Pancreas (tissue), 10 donors: ENCODE measurements around the gene DGCR8. TPM values are rescaled to one million over a fixed set of nuclear protein-coding genes. Genes with fewer than 3 reads are reported as not detected.

Source experiments
- ATAC-seq, 4 donors: fragments of 200-7000 bp; cut with Tn5 transposase; one replicate each; pipeline versions ENCODE4 v1.8.0 to v1.9.1; 2020; ENCODE audit warnings: mild to moderate bottlenecking in 4 of 4, moderate library complexity in 4 of 4
- DNase-seq, 6 donors: peaks; one replicate each; pipeline ENCODE4 v3.0.0-alpha.2; 2020
- FAIRE-seq: peaks from 2 replicates; lab custom pipeline; 2012; peaks lifted over from hg19 to GRCh38; lab: Jason Lieb, UNC
- H3K27ac ChIP-seq, 4 donors: fragments of 200-600 bp; sonication (generic); 1 replicate in 3 of 4; 2 replicates in 1 of 4; pipeline versions ENCODE4 v1.5.0 to v1.8.0; 2020
- H3K27me3 ChIP-seq, 4 donors: fragments of 200-600 bp; one replicate each; pipeline ENCODE4 v1.8.0; 2021
- H3K36me3 ChIP-seq, 3 donors: fragments of 200-600 bp; sonication (generic) in 1 of 3; one replicate each; pipeline versions ENCODE4 v1.5.0 to v1.8.0; 2020 to 2021
- H3K4me1 ChIP-seq, 3 donors: fragments of 200-600 bp; one replicate each; pipeline ENCODE4 v1.8.0; 2021
- H3K4me3 ChIP-seq, 4 donors: fragments of 200-600 bp; sonication (generic) in 2 of 4; one replicate each; pipeline versions ENCODE4 v1.5.0 to v1.8.0; 2020 to 2021
- H3K9me3 ChIP-seq, 4 donors: fragments of 200-600 bp; one replicate each; pipeline ENCODE4 v1.8.0; 2021
- WGBS, 2 donors: extraction: QIAGEN DNeasy Blood & Tissue Kit; methylation state at CpG; one replicate each; pipeline ENCODE4 v1.1.7; 2013; 5-methylcytosine and 5-hydroxymethylcytosine counted together
- intact Hi-C, 3 donors: fragments of 100-400 bp; cut with DNase I; formaldehyde crosslinking; loops; one replicate each; pipeline versions ENCODE4 v1.11.1 to v1.14.2; 2022
- polyA plus RNA-seq, 2 donors: library from polyadenylated mRNA; stranded (reverse); fragments of 200-250 nt; gene quantifications; one replicate each; pipeline ENCODE4 v1.2.3, GENCODE V29; 2013
- total RNA-seq, 6 donors: library from RNA; stranded (reverse); fragmentation: NEBNext Ultra II Directional in 4 of 6; extraction: Animal tissue kit (Norgen Biotek cat#: 25700) in 4 of 6; gene quantifications; one replicate each; pipeline versions ENCODE4 v1.2.1 to v1.2.4, GENCODE V29; 2021 to 2023
- TF ChIP-seq, protein P1 (sequence below), 4 donors: fragments of 200-600 bp; sonication (generic) in 3 of 4; IDR thresholded peaks; one replicate each; pipeline versions ENCODE4 v1.5.0 to v1.8.0; 2021; ENCODE audit warnings: antibody characterized with exemption in 4 of 4
- donor health status: healthy with polysubstance abuse.
- donor health status: DM: no; HTN: no; CAD: no; lungs with moderate emphysema.
- donor health status: DM: no; HTN: no; CAD: no.
- donor health status: control.
- donor health status: control.
- donor health status: Bipolar disorder and iron deficiency.
- donor health status: DM: yes; HTN: yes; CAD: no.
- donor health status: DM: no; HTN: no; CAD: no.
- donor health status: DM: no; HTN: no; CAD: no.
- donor health status: DM: yes; HTN: yes; CAD: no.

Gene DGCR8
- total and polyA plus RNA-seq, 8 donors, result 14.9 to 31.9 (median 18.9) TPM

DNA sequence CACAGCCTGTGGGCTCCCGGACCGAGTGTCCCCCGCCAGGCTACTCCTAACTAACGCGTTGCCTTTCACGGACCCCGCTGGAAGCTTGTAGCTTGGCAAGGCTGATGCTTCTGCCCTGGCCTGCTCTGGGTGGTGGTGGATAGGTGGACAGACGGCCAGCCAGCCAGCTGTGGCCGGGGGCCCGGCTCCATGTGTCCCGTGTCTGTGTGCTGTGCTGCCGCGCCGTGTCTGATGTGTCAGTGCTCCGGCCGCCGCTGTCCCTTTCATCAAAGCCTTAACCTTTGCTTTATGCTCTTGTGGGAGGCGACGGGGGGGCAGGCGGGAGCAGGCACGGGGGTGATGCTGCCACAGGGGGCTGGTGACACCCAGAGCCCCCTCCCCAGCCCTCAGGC, 65.8 kb downstream of the DGCR8 start:
- DNase-seq (no peak), ATAC-seq (no peak), FAIRE-seq (no peak)
- TF ChIP-seq, protein P1, sequence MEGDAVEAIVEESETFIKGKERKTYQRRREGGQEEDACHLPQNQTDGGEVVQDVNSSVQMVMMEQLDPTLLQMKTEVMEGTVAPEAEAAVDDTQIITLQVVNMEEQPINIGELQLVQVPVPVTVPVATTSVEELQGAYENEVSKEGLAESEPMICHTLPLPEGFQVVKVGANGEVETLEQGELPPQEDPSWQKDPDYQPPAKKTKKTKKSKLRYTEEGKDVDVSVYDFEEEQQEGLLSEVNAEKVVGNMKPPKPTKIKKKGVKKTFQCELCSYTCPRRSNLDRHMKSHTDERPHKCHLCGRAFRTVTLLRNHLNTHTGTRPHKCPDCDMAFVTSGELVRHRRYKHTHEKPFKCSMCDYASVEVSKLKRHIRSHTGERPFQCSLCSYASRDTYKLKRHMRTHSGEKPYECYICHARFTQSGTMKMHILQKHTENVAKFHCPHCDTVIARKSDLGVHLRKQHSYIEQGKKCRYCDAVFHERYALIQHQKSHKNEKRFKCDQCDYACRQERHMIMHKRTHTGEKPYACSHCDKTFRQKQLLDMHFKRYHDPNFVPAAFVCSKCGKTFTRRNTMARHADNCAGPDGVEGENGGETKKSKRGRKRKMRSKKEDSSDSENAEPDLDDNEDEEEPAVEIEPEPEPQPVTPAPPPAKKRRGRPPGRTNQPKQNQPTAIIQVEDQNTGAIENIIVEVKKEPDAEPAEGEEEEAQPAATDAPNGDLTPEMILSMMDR (IDR thresholded peaks at IDR 0.05), result no peak
- Histone ChIP-seq H3K4me1 (no peaks in the 10 kb centered on the region), H3K27ac (no peak overlapping the region), H3K9me3 (no peaks in the 10 kb centered on the region), H3K27me3 (no peaks in the 10 kb centered on the region), H3K36me3 (no peaks in the 10 kb centered on the region), H3K4me3 (no peak overlapping the region)
- intact Hi-C loops, result loop anchor here in 1 of 3 donors (10.0 kb wide), 1 partner anchor 109 kb away; no protein-coding TSS in a partner anchor
- WGBS, 2 donors, result 93 to 95% methylated on average over 18 to 21 of the region's 21 CpGs

DNA sequence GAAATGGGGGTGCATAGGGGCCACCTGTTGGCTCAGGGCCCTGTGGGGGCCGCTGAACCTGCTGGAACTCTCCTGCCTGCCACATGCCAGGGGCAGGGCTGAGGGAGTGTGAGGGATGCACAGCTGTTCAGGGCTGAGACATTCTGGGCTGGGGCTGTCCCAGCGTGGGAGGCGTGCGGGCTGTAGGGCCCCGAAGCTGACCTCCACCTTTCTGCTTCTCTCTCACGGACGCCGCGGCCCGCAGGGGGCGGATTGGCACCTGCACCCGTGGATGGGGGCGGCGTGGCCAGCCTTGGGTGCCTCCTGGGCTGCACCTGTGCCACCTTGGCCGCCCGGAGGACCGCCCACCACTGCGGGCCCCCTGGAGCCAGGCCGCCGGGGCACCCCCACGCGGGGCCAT, 66.7 kb downstream of the DGCR8 start:
- ATAC-seq, result no peak
- TF ChIP-seq, protein P1 (IDR thresholded peaks at IDR 0.05), result no peak
- 79 to 80% methylated on average over 19 to 22 of the region's 22 CpGs for WGBS, 2 donors
- no peaks in the 10 kb centered on the region for H3K9me3 ChIP-seq
- intact Hi-C loops, result loop anchor here in 1 of 3 donors (10.0 kb wide), 1 partner anchor 108 kb away; no protein-coding TSS in a partner anchor
- DNase-seq, result no peak
- no peaks in the 10 kb centered on the region for H3K4me1 ChIP-seq
- H3K27ac ChIP-seq, result no peak overlapping the region
- H3K4me3 ChIP-seq, result no peak overlapping the region
- H3K27me3 ChIP-seq, result no peaks in the 10 kb centered on the region
- FAIRE-seq, result no peak
- H3K36me3 ChIP-seq, result no peaks in the 10 kb centered on the region

DNA sequence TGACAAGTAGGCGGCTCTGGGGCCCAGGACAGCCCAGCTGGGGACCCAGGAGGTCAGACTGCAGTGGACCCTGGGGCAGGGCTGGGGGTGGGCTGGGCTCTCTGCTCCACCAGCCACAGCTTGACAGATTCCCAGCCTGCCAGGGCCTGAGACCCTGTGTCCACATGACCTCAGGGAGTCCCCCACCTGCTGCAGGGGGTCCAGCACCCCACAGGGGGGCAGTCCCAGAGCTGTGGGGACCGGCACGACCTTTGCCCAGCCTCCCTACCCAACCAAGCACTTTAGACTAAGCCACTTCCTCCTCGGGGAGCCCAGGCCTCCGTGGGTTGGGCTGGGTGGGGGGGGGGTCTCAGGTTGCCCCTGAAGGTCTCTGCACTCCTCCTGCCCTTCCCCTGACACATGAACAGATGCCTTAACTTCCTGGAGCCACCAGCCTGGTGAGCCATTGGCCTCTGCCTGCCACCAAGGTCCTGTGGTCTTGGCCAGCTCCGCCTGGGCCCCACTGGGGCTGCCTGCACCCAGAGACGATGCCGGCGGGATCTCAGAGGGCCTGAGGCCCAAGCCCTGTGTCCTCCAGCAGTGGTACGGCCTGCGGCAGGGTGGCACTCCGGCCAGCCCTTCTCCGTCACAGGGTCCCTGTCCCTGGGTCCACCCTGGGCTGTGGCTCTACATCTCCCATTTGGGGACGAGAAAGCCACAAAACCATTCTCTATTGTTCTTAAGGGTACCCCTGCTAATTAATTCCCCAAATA, 67.4 kb downstream of the DGCR8 start:
- H3K4me1 ChIP-seq, result no peaks in the 10 kb centered on the region
- no peak for DNase-seq
- no peak overlapping the region for H3K4me3 ChIP-seq
- H3K27ac ChIP-seq, result no peak overlapping the region
- no peak for FAIRE-seq
- no peaks in the 10 kb centered on the region for H3K27me3 ChIP-seq
- no peaks in the 10 kb centered on the region for H3K36me3 ChIP-seq
- intact Hi-C loops, result loop anchor here in 1 of 3 donors (10.0 kb wide), 1 partner anchor 107 kb away; no protein-coding TSS in a partner anchor
- TF ChIP-seq, protein P1 (IDR thresholded peaks at IDR 0.05), result no peak
- WGBS, 2 donors, result 76 to 79% methylated on average over 14 of the region's 14 CpGs
- ATAC-seq, result no peak
- H3K9me3 ChIP-seq, result no peaks in the 10 kb centered on the region

DNA sequence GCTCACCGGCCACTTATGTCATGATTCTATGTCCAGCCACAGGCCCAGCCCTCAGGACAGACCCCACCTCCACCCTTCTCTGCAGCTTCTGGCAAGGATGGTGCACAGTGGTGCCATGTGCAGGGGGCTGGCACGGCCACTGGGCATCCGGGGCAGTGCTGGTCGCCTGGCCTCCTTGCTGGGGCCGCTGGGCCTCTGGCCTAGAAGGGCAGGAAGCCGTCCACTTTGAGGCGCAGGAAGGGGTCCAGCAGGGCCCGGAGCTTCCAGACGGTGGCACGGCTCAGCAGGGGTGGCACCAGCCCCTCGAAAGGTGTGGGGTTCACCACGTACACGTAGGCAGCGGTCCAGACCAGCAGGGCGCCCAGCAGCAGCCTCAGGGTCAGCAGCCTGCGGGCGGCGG, 68.4 kb downstream of the DGCR8 start:
- no peak for DNase-seq
- Histone ChIP-seq H3K4me1 (no peaks in the 10 kb centered on the region), H3K36me3 (no peaks in the 10 kb centered on the region), H3K9me3 (no peaks in the 10 kb centered on the region), H3K27me3 (no peaks in the 10 kb centered on the region), H3K27ac (no peak overlapping the region), H3K4me3 (no peak overlapping the region)
- intact Hi-C loops, result loop anchor here in 1 of 3 donors (10.0 kb wide), 1 partner anchor 106 kb away; no protein-coding TSS in a partner anchor
- 80 to 86% methylated on average over 18 of the region's 18 CpGs for WGBS, 2 donors
- TF ChIP-seq, protein P1 (IDR thresholded peaks at IDR 0.05), result no peak
- FAIRE-seq, result no peak
- ATAC-seq, result no peak
